Measurements from ENCODE around the gene ACTL10.
A peak's percentile ranks its signal among the peaks of the same experiment; 100 is the strongest.

ACTL10 gene

DNA sequence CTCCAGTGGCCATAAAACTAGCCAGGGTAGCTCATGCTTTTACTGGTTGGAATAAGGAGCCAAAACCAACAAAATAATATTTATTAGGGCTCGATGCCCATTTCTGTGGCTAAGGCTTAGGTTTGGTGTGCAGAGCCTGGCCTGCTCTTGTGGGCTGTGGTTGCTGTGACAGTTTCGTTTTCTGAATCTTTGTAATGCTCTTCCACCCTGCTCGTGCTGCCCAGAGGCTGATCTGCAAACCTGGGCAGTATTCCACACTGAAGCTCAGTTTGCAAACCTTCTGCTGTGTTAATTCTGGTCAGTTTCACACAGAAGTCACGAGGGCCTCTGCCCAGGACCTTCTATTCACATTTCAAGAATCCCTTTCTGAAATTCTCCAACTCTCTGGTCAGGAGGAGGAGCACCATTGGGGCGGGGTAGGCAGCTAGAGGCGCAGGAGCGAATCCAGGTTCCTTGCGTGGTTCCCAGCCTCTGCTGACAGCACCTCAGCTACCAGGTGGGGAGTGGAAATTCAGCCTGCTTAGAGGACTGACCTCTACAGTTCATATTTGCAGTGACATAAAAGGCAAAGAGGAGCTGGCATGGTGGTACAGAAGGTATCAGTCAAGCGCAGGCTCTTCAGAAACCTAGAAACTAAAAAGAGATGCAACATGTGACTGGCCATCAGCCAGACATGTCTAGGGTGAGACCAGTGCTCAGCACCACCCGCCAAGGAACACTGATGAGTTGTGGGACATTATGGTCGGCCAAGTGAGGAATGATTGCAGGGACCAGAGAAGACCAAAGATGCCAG is 18.9 kb upstream of the ACTL10 start:
- Histone ChIP-seq H3K27me3 (replicated peaks) (no peaks in the 10 kb centered on the region), H3K27ac (no peak overlapping the region), H3K4me3 (ENCODE audit: low read depth, low read length) (no peak overlapping the region), H3K36me3 (replicated peaks) (peaks cover 9% of the 10 kb centered on the region)
- DNase-seq, result peak; percentile 74
- in situ Hi-C loops (cut with HindIII; ENCODE audit: low pct_ligation_motif_present, low sequenced_read_pairs), result no loop called here
- TF ChIP-seq, protein P1, sequence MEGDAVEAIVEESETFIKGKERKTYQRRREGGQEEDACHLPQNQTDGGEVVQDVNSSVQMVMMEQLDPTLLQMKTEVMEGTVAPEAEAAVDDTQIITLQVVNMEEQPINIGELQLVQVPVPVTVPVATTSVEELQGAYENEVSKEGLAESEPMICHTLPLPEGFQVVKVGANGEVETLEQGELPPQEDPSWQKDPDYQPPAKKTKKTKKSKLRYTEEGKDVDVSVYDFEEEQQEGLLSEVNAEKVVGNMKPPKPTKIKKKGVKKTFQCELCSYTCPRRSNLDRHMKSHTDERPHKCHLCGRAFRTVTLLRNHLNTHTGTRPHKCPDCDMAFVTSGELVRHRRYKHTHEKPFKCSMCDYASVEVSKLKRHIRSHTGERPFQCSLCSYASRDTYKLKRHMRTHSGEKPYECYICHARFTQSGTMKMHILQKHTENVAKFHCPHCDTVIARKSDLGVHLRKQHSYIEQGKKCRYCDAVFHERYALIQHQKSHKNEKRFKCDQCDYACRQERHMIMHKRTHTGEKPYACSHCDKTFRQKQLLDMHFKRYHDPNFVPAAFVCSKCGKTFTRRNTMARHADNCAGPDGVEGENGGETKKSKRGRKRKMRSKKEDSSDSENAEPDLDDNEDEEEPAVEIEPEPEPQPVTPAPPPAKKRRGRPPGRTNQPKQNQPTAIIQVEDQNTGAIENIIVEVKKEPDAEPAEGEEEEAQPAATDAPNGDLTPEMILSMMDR (IDR thresholded peaks at IDR 0.05; ENCODE audit: low read depth, low read length, missing control alignments), result no peak

DNA sequence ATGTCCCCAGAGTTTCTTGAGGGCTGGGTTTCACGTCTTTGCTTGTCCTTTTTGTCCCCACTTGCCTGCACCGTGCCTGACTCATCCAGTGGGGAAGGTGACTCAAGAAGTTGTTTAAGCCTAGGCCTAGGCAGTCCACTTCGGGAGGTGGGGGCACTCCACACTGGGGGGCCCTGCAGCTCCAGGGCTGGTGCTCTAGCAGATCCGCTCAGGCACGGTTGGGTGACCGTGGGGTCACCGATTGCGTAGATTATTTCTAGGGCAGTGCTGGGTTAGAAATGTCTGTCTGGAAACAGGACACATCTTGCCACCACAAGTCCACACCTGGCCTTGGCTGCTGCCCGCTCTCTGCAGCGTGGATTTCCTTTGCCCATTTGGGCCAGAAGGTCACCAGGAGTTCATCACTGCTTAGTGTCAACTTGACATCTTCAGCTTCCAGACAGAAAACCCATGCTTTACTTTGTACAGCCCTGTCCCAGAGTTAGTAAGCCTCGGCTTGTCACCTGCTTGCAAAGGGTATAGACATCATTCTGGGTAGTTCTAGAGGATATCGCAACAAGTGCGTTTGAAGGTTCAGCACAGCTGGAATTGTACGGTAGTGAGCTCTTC is 18.2 kb upstream of the ACTL10 start:
- in situ Hi-C loops (cut with HindIII; ENCODE audit: low pct_ligation_motif_present, low sequenced_read_pairs), result no loop called here
- no peak overlapping the region for H3K4me3 ChIP-seq (ENCODE audit: low read depth, low read length)
- no peak for DNase-seq

DNA sequence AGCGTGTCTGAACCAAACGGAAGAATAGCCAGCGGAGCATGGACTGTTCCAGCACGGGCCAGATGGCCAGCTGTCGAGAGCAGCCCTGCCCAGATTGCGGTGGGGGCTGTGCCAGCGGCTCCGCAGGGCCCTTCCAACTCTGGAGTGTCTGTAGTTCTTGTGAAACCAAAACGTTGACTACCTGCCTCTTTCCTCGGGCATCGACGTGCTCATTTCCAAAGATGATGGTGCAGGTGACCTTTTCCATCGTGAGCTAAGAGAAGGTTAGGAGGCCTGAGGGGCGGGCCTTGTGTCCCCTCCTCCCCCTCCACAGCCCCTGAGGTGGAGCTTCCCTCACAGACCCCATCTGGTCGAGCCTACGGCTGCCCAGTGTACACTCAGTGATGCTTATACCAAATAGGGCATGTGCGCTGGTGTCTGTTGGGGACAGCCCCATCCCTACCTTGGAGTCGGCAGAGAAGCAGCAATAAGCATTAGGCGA is 17.5 kb upstream of the ACTL10 start:
- H3K36me3 ChIP-seq (replicated peaks), result peaks cover 9% of the 10 kb centered on the region
- H3K27me3 ChIP-seq (replicated peaks), result no peaks in the 10 kb centered on the region
- TF ChIP-seq, protein P1 (IDR thresholded peaks at IDR 0.05; ENCODE audit: low read depth, low read length, missing control alignments), result no peak
- DNase-seq, result no peak
- no peak overlapping the region for H3K27ac ChIP-seq
- in situ Hi-C loops (cut with HindIII; ENCODE audit: low pct_ligation_motif_present, low sequenced_read_pairs), result no loop called here
- H3K4me3 ChIP-seq (ENCODE audit: low read depth, low read length), result no peak overlapping the region

More for the DNA sequence above, 18.2 kb upstream of the ACTL10 start:
- Histone ChIP-seq H3K27me3 (replicated peaks) (no peaks in the 10 kb centered on the region), H3K27ac (no peak overlapping the region), H3K36me3 (replicated peaks) (peaks cover 9% of the 10 kb centered on the region)
- TF ChIP-seq, protein P1 (IDR thresholded peaks at IDR 0.05; ENCODE audit: low read depth, low read length, missing control alignments), result no peak

DNA sequence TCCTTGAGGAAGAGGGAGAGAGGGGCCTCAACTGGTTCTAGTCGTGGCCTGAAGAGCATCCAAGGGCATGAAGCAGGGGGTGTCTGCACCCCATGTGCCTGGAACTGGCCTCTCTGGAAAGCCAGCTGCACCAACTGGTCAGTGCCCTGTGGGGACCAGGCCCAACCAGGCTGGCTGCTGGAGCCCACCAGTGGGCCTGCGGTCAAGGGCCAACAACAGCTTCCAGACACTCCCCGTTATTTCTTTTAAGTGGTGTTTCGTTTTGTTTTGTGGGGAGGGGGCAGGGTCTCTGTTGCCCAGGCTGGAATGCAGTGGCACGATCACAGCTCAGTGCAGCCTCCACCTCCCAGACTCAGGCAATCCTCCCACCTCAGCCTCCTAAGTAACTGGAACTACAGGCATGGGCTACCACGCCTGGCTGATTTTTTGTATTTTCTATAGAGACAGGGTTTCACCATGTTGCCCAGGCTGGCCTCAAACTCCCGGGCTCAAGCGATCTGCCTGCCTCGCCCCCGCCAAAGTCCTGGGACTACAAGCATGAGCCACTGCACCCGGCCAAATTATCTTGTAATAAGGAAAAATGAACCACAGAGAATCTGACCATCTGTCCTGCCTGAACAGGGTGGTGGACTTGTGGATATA is 16.5 kb upstream of the ACTL10 start:
- H3K27me3 ChIP-seq (replicated peaks), result no peaks in the 10 kb centered on the region
- H3K4me3 ChIP-seq (ENCODE audit: low read depth, low read length), result no peak overlapping the region
- peaks cover 5% of the 10 kb centered on the region for H3K36me3 ChIP-seq (replicated peaks)
- TF ChIP-seq, protein P1 (IDR thresholded peaks at IDR 0.05; ENCODE audit: low read depth, low read length, missing control alignments), result no peak
- DNase-seq, result no peak
- in situ Hi-C loops (cut with HindIII; ENCODE audit: low pct_ligation_motif_present, low sequenced_read_pairs), result no loop called here
- H3K27ac ChIP-seq, result no peak overlapping the region

DNA sequence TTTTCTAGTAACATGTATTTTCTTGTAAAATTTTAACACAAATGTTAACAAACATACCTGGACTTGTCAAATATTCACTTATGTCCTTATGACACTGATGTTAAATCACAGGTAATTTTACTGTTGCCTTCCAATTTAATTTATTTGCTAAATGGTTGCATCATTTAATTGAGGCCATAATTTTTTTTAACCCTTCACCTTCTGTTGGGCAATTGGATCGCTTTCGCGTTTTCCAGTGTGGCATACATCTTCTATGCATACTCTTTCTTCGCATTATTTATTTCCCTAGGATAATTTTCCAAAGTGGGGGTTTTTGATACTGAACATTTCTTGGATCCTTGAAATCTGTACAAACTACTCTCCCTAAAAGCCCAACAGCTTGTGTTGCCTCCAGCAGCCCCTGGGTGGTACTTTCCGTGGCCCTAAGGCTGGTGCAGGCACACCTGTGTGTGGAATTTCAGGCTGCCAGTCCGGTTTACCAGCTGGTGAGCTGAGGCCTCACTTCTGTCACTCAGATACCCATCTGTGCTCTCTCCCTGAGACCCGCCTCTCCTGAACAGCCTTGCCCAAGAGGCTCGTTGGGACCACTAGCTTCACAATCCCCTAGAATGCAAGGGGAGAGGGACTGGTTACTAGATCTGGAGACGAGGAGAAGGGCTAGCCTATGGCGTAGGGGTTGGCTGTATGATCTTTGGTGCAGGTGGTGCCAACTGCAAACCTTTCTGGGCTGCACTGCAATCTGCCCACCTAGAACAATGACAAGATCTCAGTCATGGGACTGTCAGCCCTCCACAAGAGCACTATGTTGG is 15.8 kb upstream of the ACTL10 start:
- H3K36me3 ChIP-seq (replicated peaks), result no peaks in the 10 kb centered on the region
- no peaks in the 10 kb centered on the region for H3K27me3 ChIP-seq (replicated peaks)
- no peak for DNase-seq
- no peak overlapping the region for H3K4me3 ChIP-seq (ENCODE audit: low read depth, low read length)
- no peak overlapping the region for H3K27ac ChIP-seq
- TF ChIP-seq, protein P1 (IDR thresholded peaks at IDR 0.05; ENCODE audit: low read depth, low read length, missing control alignments), result no peak
- in situ Hi-C loops (cut with HindIII; ENCODE audit: low pct_ligation_motif_present, low sequenced_read_pairs), result no loop called here
